Vagina (tissue), 2 donors: ENCODE results near the gene ATR.

Experiments used
- POLR2A ChIP-seq, 2 donors: fragments of 450-650 bp; IDR thresholded peaks; one replicate each; pipeline ENCODE4 v1.6.1; 2017; ENCODE audit warnings: antibody characterized with exemption in 2 of 2, mild to moderate bottlenecking in 2 of 2, moderate library complexity in 2 of 2
- POLR2AphosphoS5 ChIP-seq, 2 donors: sonication (generic); formaldehyde crosslinking; IDR thresholded peaks; one replicate each; pipeline ENCODE4 v1.9.0; 2017; ENCODE audit warnings: antibody characterized with exemption in 2 of 2, mild to moderate bottlenecking in 2 of 2, low read depth in 1 of 2; ENCODE audit not compliant: insufficient read depth in 1 of 2
- TF ChIP-seq, protein P1 (sequence below), 3 experiments: fragments of 450-650 bp in 2 of 3; fragments of 200-600 bp in 1 of 3; sonication (generic) in 1 of 3; IDR thresholded peaks; one replicate each; pipeline ENCODE4 v1.5.1; 2017 to 2019; ENCODE audit warnings: antibody characterized with exemption in 3 of 3, mild to moderate bottlenecking in 2 of 3, moderate library complexity in 2 of 3

- TF ChIP-seq, protein P1, sequence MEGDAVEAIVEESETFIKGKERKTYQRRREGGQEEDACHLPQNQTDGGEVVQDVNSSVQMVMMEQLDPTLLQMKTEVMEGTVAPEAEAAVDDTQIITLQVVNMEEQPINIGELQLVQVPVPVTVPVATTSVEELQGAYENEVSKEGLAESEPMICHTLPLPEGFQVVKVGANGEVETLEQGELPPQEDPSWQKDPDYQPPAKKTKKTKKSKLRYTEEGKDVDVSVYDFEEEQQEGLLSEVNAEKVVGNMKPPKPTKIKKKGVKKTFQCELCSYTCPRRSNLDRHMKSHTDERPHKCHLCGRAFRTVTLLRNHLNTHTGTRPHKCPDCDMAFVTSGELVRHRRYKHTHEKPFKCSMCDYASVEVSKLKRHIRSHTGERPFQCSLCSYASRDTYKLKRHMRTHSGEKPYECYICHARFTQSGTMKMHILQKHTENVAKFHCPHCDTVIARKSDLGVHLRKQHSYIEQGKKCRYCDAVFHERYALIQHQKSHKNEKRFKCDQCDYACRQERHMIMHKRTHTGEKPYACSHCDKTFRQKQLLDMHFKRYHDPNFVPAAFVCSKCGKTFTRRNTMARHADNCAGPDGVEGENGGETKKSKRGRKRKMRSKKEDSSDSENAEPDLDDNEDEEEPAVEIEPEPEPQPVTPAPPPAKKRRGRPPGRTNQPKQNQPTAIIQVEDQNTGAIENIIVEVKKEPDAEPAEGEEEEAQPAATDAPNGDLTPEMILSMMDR (IDR thresholded peaks at IDR 0.05) = no peak
- TF ChIP-seq POLR2A (IDR thresholded peaks at IDR 0.05) (no peak), POLR2AphosphoS5 (IDR thresholded peaks at IDR 0.05; ENCODE audit: insufficient read depth in 1 of 2, low read depth in 1 of 2) (no peak)
These were observed 1.5 kb upstream of the ATR start for GRCh38 chr3:142580061-142580423.
